ENCODE measurements around the gene PCBP1. TPM values are rescaled to one million over a fixed set of nuclear protein-coding genes. Genes with fewer than 3 reads are reported as not detected.
"Not testable (repeated sequence)": the region's sequence is repeated elsewhere in the genome, so short reads cannot be mapped to it uniquely, and the experiment has no call there.

Gene PCBP1
- total RNA-seq, 6 donors from 2014 or later: 126 to 384 (median 236) TPM

DNA sequence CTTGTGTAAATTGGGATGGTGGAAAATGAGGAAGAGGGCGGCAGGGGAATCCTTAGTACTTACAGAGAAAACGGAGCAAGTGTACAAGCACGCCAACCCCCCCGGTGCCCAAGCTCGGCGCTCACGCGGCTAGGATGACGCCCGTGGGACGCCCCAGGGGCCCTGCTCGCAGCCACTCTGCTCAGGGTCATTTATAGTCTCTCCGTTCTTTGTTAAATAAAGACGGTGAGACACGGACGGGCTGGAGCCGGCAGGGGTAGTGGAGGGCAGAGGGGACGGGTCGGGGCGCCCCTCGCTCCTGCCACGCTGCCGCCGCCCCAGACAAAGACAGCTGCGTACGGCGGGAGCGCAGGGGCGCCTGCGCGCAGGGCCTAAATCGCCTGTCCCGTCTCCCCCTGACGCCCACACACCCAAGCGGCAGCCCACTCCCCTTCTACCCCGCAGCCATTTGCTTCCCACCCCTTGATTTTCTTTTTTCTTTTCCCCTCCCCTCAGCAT, 37.8 kb downstream of the PCBP1 start:
- H3K9me3 ChIP-seq: no peaks in the 10 kb centered on the region
- no peaks in the 10 kb centered on the region for H3K27me3 ChIP-seq
- H3K36me3 ChIP-seq: no peaks in the 10 kb centered on the region
- peaks cover 19 to 32% (median 24%) of the 10 kb centered on the region in 4 donors for H3K4me1 ChIP-seq
- 0 to 1% methylated on average over 31 to 36 of the region's 36 CpGs for WGBS, 2 donors
- ATAC-seq (ENCODE audit: low FRiP score in 2 of 2) (peak; percentile 74 to 84), DNase-seq (peak; percentile 66 to 92)
- H3K4me3 ChIP-seq: peak overlapping the region; percentile 39 to 55 (median 48)
- TF ChIP-seq CTCF (IDR thresholded peaks at IDR 0.05) (peak in 1 of 6 experiments; percentile 18), POLR2A (IDR thresholded peaks at IDR 0.05) (peak in 3 of 4 donors; percentile 26 to 69 (median 69)), POLR2AphosphoS5 (IDR thresholded peaks at IDR 0.05) (peak in 1 of 2 donors; percentile 48), EP300 (IDR thresholded peaks at IDR 0.05) (no peak)
- H3K27ac ChIP-seq: peak overlapping the region; percentile 91 to 99 (median 98)

DNA sequence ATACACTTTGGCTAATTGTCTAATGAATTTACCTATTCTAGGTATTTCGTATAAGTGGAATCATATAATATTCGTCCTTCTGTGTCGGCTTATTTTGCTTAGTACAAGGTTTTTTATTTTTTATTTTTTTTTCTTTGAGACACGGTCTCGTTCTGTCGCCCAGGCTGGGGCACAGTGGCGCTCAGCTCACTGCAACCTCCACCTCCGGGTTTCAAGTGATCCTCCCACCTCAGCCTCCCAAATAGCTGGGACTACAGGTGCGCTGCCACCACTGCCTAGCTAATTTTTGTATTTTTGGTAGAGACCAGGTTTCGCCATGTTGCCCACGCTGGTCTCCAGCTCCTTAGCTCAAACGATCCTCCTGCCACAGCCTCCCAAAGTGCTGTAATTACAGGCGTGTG, 38.2 kb downstream of the PCBP1 start:
- no peaks in the 10 kb centered on the region for H3K27me3 ChIP-seq
- H3K4me1 ChIP-seq: peaks cover 19 to 35% (median 24%) of the 10 kb centered on the region in 4 donors
- no peak for TF ChIP-seq CTCF (IDR thresholded peaks at IDR 0.05)
- TF ChIP-seq POLR2AphosphoS5 (IDR thresholded peaks at IDR 0.05): no peak
- TF ChIP-seq EP300 (IDR thresholded peaks at IDR 0.05): no peak
- no peak for TF ChIP-seq POLR2A (IDR thresholded peaks at IDR 0.05)
- ATAC-seq (ENCODE audit: low FRiP score in 2 of 2) (no peak), DNase-seq (no peak)
- peak overlapping the region in 3 of 4 donors; percentile 47 to 55 (median 50) for H3K4me3 ChIP-seq
- no peaks in the 10 kb centered on the region for H3K36me3 ChIP-seq
- H3K9me3 ChIP-seq: no peaks in the 10 kb centered on the region
- WGBS, 2 donors: 65 to 66% methylated on average over 13 of the region's 13 CpGs
- peak overlapping the region; percentile 91 to 99 (median 98) for H3K27ac ChIP-seq

DNA sequence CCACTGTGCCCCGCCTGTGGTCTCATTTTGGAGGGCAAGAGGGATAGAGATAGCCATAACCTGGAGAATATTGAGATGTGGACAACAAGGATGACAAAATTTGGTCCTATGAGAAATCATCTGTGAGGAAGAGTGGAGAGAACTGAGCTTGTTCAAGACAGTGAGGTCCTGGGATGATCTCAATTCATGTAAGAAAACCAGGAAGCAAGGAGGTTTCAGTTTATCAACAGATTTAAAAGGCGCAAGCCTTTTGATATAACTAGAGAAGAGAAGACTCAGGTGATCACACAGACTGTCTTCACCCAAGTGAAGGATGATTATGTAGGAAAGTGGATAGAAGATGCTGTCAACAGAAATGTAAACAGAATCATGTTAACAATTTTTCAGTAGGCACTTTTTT, 39.1 kb downstream of the PCBP1 start:
- TF ChIP-seq POLR2AphosphoS5 (IDR thresholded peaks at IDR 0.05): no peak
- no peak for TF ChIP-seq EP300 (IDR thresholded peaks at IDR 0.05)
- no peak for TF ChIP-seq CTCF (IDR thresholded peaks at IDR 0.05)
- TF ChIP-seq POLR2A (IDR thresholded peaks at IDR 0.05): no peak
- H3K4me1 ChIP-seq: peaks cover 26 to 41% (median 29%) of the 10 kb centered on the region in 4 donors
- no peak for ATAC-seq (ENCODE audit: low FRiP score in 2 of 2)
- H3K4me3 ChIP-seq: no peak overlapping the region
- no peaks in the 10 kb centered on the region for H3K9me3 ChIP-seq
- 96 to 100% methylated on average over 2 of the region's 2 CpGs for WGBS, 2 donors
- H3K36me3 ChIP-seq: no peaks in the 10 kb centered on the region
- H3K27ac ChIP-seq: peak overlapping the region in 1 of 4 donors; percentile 31
- no peak for DNase-seq
- no peaks in the 10 kb centered on the region for H3K27me3 ChIP-seq

DNA sequence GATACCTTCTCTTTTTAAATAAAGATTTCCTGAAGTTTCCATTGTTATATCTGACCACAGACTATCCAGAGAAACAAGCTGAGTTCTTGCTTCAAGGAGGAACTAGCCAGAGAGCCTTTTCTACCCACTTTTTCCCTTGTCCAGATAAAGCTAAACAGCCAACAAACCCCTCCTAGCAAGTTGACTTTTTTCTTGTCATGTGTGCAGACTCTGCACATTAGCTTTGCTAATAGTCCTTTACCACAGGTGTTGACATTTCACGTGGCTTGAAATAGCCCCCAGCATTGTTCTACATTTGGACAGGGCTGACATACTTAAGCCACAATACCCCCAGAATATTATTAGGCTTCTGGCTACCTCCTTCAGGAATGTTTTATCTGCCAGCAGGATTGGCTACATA, 40.7 kb downstream of the PCBP1 start:
- no peak for ATAC-seq (ENCODE audit: low FRiP score in 2 of 2)
- Histone ChIP-seq H3K4me1 (peaks cover 34 to 54% (median 39%) of the 10 kb centered on the region in 4 donors), H3K27ac (no peak overlapping the region), H3K9me3 (no peaks in the 10 kb centered on the region), H3K36me3 (no peaks in the 10 kb centered on the region), H3K4me3 (no peak overlapping the region), H3K27me3 (no peaks in the 10 kb centered on the region)
- TF ChIP-seq POLR2A (IDR thresholded peaks at IDR 0.05): no peak
- TF ChIP-seq POLR2AphosphoS5 (IDR thresholded peaks at IDR 0.05): no peak
- TF ChIP-seq EP300 (IDR thresholded peaks at IDR 0.05): no peak
- 41 to 60% methylated on average over 1 of the region's 1 CpG for WGBS, 2 donors
- DNase-seq: no peak

- H3K36me3 ChIP-seq; DNase-seq; H3K27me3 ChIP-seq; H3K9me3 ChIP-seq; ATAC-seq (ENCODE audit: low FRiP score in 2 of 2): not testable (repeated sequence)
- Histone ChIP-seq H3K4me1 (peaks cover 42 to 55% (median 51%) of the 10 kb centered on the region in 4 donors), H3K4me3 (peak overlapping the region in 3 of 4 donors; percentile 27 to 48 (median 44)), H3K27ac (peak overlapping the region; percentile 83 to 95 (median 91))
- 70 to 75% methylated on average over 17 of the region's 17 CpGs for WGBS, 2 donors
These were observed 44.3 kb downstream of the PCBP1 start for GRCh38 chr2:70131344-70132143.

Measured in upper lobe of left lung (tissue), 6 donors.